ENCODE measurements around the gene KCNAB1.

DNA sequence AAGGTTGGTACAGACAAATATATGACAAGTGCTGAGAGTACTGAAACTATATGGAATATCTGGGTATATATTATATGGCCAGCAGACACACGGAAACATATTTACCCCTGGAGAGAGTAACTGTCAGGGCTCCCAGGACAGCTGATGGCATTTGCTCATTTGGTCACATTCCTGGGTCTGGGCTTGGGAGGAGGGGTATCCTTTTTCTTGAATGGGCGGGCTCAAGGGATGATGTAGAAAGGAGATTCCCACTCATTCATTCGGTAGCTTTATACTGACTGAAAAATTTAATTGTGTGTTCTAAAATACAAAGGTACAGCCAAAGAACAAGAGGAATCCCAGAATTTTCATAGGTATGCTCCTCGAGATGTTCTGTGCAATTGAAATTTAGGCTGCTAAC is 131.0 kb downstream of the KCNAB1 start:
- TF ChIP-seq, protein P1, sequence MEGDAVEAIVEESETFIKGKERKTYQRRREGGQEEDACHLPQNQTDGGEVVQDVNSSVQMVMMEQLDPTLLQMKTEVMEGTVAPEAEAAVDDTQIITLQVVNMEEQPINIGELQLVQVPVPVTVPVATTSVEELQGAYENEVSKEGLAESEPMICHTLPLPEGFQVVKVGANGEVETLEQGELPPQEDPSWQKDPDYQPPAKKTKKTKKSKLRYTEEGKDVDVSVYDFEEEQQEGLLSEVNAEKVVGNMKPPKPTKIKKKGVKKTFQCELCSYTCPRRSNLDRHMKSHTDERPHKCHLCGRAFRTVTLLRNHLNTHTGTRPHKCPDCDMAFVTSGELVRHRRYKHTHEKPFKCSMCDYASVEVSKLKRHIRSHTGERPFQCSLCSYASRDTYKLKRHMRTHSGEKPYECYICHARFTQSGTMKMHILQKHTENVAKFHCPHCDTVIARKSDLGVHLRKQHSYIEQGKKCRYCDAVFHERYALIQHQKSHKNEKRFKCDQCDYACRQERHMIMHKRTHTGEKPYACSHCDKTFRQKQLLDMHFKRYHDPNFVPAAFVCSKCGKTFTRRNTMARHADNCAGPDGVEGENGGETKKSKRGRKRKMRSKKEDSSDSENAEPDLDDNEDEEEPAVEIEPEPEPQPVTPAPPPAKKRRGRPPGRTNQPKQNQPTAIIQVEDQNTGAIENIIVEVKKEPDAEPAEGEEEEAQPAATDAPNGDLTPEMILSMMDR (IDR thresholded peaks at IDR 0.05 in 2 of 3, conservative IDR thresholded peaks at IDR 0.05 in 1 of 3; ENCODE audit: borderline replicate concordance in 1 of 3, insufficient read depth in 1 of 3, low read depth in 2 of 3, low read length in 2 of 3), result no peak
- TF ChIP-seq POLR2A (IDR thresholded peaks at IDR 0.05; ENCODE audit: borderline replicate concordance, extremely low read depth, insufficient read depth, insufficient read length) (no peak), POLR2AphosphoS5 (IDR thresholded peaks at IDR 0.05; ENCODE audit: low read depth, low read length) (no peak), ZBTB33 (IDR thresholded peaks at IDR 0.05; ENCODE audit: extremely low read depth, insufficient replicate concordance, low read length) (no peak), RAD21 (IDR thresholded peaks at IDR 0.05; ENCODE audit: low read depth) (no peak), CEBPB (IDR thresholded peaks at IDR 0.05; ENCODE audit: low read depth) (no peak), JUND (IDR thresholded peaks at IDR 0.05) (no peak), CBX3 (IDR thresholded peaks at IDR 0.05; ENCODE audit: low read depth) (no peak), FOSL1 (IDR thresholded peaks at IDR 0.05; ENCODE audit: low read depth) (no peak), SP1 (IDR thresholded peaks at IDR 0.05; ENCODE audit: low read depth) (no peak), ZFX (IDR thresholded peaks at IDR 0.05) (no peak), ATF3 (IDR thresholded peaks at IDR 0.05) (no peak), ZNF274 (IDR thresholded peaks at IDR 0.05; ENCODE audit: low read depth, low read length) (no peak)
- TF ChIP-seq, protein P2, sequence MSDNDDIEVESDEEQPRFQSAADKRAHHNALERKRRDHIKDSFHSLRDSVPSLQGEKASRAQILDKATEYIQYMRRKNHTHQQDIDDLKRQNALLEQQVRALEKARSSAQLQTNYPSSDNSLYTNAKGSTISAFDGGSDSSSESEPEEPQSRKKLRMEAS (IDR thresholded peaks at IDR 0.05), result no peak

Measured in HCT116 (cell line).